ENCODE measurements around the gene LRRC37A.
A peak's percentile ranks its signal among the peaks of the same experiment; 100 is the strongest.
"Not testable (repeated sequence)": the region's sequence is repeated elsewhere in the genome, so short reads cannot be mapped to it uniquely, and the experiment has no call there.

LRRC37A gene

GRCh38 chr17:46349060-46349459 is 54.1 kb downstream of the LRRC37A start:
- not testable (repeated sequence) for H2AFZ ChIP-seq (ENCODE audit: low read length); H3K9me2 ChIP-seq (replicated peaks; ENCODE audit: low read depth, low read length); H3K79me2 ChIP-seq (ENCODE audit: insufficient read depth, low read length); H3K4me3 ChIP-seq (ENCODE audit: low read length, poor library complexity, severe bottlenecking); H3K9ac ChIP-seq (ENCODE audit: low read depth, low read length, poor library complexity, severe bottlenecking); H3K9me3 ChIP-seq (ENCODE audit: insufficient read depth, low read depth, low read length); H3K4me1 ChIP-seq (ENCODE audit: insufficient read depth, low read length, poor library complexity, severe bottlenecking); H3F3A ChIP-seq (ENCODE audit: low read depth); H4K20me1 ChIP-seq (ENCODE audit: insufficient read depth, low read length, poor library complexity, severe bottlenecking); H3K4me2 ChIP-seq (ENCODE audit: low read depth, low read length, poor library complexity, severe bottlenecking); H3K36me3 ChIP-seq (ENCODE audit: insufficient read depth, low read length); H3K27me3 ChIP-seq (ENCODE audit: insufficient read depth, low read length, poor library complexity, severe bottlenecking)

DNA sequence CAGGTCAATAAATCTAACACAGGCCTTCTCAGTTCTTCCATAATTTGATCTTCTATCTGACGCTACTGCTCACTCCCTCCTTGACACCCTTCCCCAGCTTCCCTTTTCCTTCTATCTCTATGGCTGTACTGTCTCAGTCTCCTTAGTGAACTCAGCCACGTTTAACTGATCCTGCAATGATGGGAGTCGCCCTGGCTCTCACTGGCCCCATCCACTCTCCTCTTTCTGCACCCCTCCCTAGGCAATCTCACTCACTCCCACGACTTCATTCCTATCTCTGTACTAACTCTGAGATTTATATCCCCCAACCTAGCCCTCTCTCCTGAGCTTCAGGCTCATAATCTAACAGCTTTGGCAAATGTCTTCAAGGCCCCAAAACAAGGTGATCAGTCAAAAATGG is 58.9 kb downstream of the LRRC37A start:
- not testable (repeated sequence) for H3K9ac ChIP-seq (ENCODE audit: low read depth, low read length, poor library complexity, severe bottlenecking); H3K36me3 ChIP-seq (ENCODE audit: insufficient read depth, low read length); H3K4me2 ChIP-seq (ENCODE audit: low read depth, low read length, poor library complexity, severe bottlenecking); H3K79me2 ChIP-seq (ENCODE audit: insufficient read depth, low read length); H4K20me1 ChIP-seq (ENCODE audit: insufficient read depth, low read length, poor library complexity, severe bottlenecking); H3K4me1 ChIP-seq (ENCODE audit: insufficient read depth, low read length, poor library complexity, severe bottlenecking); H3K27me3 ChIP-seq (ENCODE audit: insufficient read depth, low read length, poor library complexity, severe bottlenecking); H3F3A ChIP-seq (ENCODE audit: low read depth); H2AFZ ChIP-seq (ENCODE audit: low read length); H3K9me3 ChIP-seq (ENCODE audit: insufficient read depth, low read depth, low read length); H3K4me3 ChIP-seq (ENCODE audit: low read length, poor library complexity, severe bottlenecking); H3K9me2 ChIP-seq (replicated peaks; ENCODE audit: low read depth, low read length)

DNA sequence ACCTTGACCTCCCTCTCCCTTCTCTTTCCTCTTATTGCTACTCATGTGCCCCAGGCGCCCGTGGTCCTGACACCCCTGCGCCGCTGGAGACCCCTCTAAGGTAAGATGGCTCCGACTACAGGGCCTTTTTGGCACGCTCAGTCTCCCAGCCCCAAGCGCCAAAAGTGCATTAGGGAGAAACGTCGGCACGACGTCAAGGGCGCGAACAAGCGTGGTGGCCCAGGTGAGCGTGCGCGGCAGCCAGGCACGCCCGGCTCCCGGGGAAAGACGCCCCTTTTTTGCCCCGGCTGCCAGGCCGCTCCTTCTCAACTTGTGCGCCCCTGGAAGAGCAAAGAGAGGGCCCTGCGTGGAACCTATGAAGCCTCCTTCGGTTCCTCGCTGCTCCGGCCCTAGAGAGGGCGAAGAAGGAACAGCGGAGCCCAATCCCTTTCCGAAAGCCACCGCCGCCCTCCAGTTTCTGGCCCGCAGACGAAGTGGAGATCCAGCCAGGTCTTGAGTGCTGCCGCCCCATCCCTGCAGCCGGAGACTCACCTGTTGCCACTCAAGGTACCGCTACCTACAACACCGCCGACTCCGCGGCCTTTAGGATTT is 66.3 kb downstream of the LRRC37A start:
- not testable (repeated sequence) for H2AFZ ChIP-seq (ENCODE audit: low read length); H3K36me3 ChIP-seq (ENCODE audit: insufficient read depth, low read length); H3F3A ChIP-seq (ENCODE audit: low read depth); H3K4me1 ChIP-seq (ENCODE audit: insufficient read depth, low read length, poor library complexity, severe bottlenecking); H3K9me3 ChIP-seq (ENCODE audit: insufficient read depth, low read depth, low read length); H3K79me2 ChIP-seq (ENCODE audit: insufficient read depth, low read length); H3K4me2 ChIP-seq (ENCODE audit: low read depth, low read length, poor library complexity, severe bottlenecking); H3K9me2 ChIP-seq (replicated peaks; ENCODE audit: low read depth, low read length); H3K27me3 ChIP-seq (ENCODE audit: insufficient read depth, low read length, poor library complexity, severe bottlenecking); H4K20me1 ChIP-seq (ENCODE audit: insufficient read depth, low read length, poor library complexity, severe bottlenecking); H3K9ac ChIP-seq (ENCODE audit: low read depth, low read length, poor library complexity, severe bottlenecking)
- H3K4me3 ChIP-seq (ENCODE audit: low read length, poor library complexity, severe bottlenecking): peak overlapping the region; percentile 32

- not testable (repeated sequence) for H3K9me3 ChIP-seq (ENCODE audit: insufficient read depth, low read depth, low read length); H3F3A ChIP-seq (ENCODE audit: low read depth); H3K79me2 ChIP-seq (ENCODE audit: insufficient read depth, low read length); H3K27me3 ChIP-seq (ENCODE audit: insufficient read depth, low read length, poor library complexity, severe bottlenecking); H3K36me3 ChIP-seq (ENCODE audit: insufficient read depth, low read length); H3K4me1 ChIP-seq (ENCODE audit: insufficient read depth, low read length, poor library complexity, severe bottlenecking); H2AFZ ChIP-seq (ENCODE audit: low read length); H3K4me2 ChIP-seq (ENCODE audit: low read depth, low read length, poor library complexity, severe bottlenecking); H4K20me1 ChIP-seq (ENCODE audit: insufficient read depth, low read length, poor library complexity, severe bottlenecking); H3K9me2 ChIP-seq (replicated peaks; ENCODE audit: low read depth, low read length); H3K9ac ChIP-seq (ENCODE audit: low read depth, low read length, poor library complexity, severe bottlenecking)
- H3K4me3 ChIP-seq (ENCODE audit: low read length, poor library complexity, severe bottlenecking): peak within 1 kb of the TSS; percentile 32
Measured at GRCh38 chr17:46361755-46362154, 66.8 kb downstream of the LRRC37A start, which contains the start of gene ARL17B. TSS of gene ARL17B (minus strand) at chr17:46361766. CDS start at chr17:46358397, 3,369 bp downstream.

- H3K27me3 ChIP-seq (ENCODE audit: insufficient read depth, low read length, poor library complexity, severe bottlenecking); H3K9ac ChIP-seq (ENCODE audit: low read depth, low read length, poor library complexity, severe bottlenecking); H2AFZ ChIP-seq (ENCODE audit: low read length); H4K20me1 ChIP-seq (ENCODE audit: insufficient read depth, low read length, poor library complexity, severe bottlenecking); H3K4me1 ChIP-seq (ENCODE audit: insufficient read depth, low read length, poor library complexity, severe bottlenecking); H3F3A ChIP-seq (ENCODE audit: low read depth); H3K9me2 ChIP-seq (replicated peaks; ENCODE audit: low read depth, low read length); H3K36me3 ChIP-seq (ENCODE audit: insufficient read depth, low read length); H3K4me3 ChIP-seq (ENCODE audit: low read length, poor library complexity, severe bottlenecking); H3K9me3 ChIP-seq (ENCODE audit: insufficient read depth, low read depth, low read length); H3K4me2 ChIP-seq (ENCODE audit: low read depth, low read length, poor library complexity, severe bottlenecking); H3K79me2 ChIP-seq (ENCODE audit: insufficient read depth, low read length): not testable (repeated sequence)
Measured at GRCh38 chr17:46367520-46367919, 72.6 kb downstream of the LRRC37A start.

DNA sequence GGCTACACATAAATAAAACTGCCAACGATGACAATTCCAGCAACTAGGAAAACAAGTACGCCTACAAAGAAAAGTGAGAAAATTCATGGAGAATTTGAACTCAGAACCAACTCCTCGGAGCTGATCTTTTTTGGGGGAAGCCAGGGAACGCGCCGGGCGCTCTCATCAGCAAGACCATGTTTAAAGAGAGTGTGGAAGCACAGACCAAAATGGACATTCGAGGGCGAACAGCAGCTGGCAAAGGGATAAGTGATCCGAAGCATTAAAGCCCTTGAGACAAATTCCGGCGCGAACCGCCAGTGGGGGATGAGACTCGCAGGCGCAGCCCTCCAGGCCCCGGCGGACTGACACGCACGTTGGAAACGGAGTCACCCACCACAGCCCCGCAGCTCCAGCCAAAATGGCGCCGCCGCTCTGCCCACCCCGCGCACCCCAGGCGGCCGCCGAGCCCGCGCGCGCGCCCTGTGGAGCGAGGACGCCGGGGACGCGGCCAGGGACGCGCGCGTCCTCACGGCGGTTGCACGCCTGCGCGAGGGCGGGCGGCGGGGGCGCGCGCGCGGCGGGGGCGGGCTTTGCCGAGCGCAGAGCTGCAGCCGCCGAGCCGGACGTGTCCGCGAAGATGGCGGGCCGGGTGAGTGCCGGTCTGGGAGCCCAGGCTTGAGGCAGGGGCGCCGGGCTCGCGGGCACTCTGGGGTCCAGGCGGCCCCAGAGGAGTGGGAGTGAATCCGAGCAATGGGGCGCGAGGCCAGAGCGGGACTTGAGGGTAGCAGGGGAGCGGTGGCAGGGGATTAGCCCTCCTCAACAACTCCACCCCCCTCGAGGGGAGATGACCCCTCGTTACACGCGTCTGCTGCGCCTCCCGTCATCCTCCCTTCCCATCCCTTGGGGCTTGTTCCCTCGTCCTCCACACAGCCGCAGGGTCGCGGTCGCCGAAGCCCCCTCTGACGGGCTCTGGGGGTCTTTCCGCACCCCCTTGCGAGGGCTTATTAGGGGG is 77.6 kb downstream of the LRRC37A start:
- H3K4me2 ChIP-seq (ENCODE audit: low read depth, low read length, poor library complexity, severe bottlenecking); H3K9me3 ChIP-seq (ENCODE audit: insufficient read depth, low read depth, low read length); H3K9ac ChIP-seq (ENCODE audit: low read depth, low read length, poor library complexity, severe bottlenecking); H3K36me3 ChIP-seq (ENCODE audit: insufficient read depth, low read length); H3F3A ChIP-seq (ENCODE audit: low read depth); H2AFZ ChIP-seq (ENCODE audit: low read length); H3K9me2 ChIP-seq (replicated peaks; ENCODE audit: low read depth, low read length); H4K20me1 ChIP-seq (ENCODE audit: insufficient read depth, low read length, poor library complexity, severe bottlenecking); H3K27me3 ChIP-seq (ENCODE audit: insufficient read depth, low read length, poor library complexity, severe bottlenecking); H3K4me3 ChIP-seq (ENCODE audit: low read length, poor library complexity, severe bottlenecking); H3K4me1 ChIP-seq (ENCODE audit: insufficient read depth, low read length, poor library complexity, severe bottlenecking); H3K79me2 ChIP-seq (ENCODE audit: insufficient read depth, low read length): not testable (repeated sequence)

- not testable (repeated sequence) for H3K4me2 ChIP-seq (ENCODE audit: low read depth, low read length, poor library complexity, severe bottlenecking); H3K79me2 ChIP-seq (ENCODE audit: insufficient read depth, low read length); H3K4me1 ChIP-seq (ENCODE audit: insufficient read depth, low read length, poor library complexity, severe bottlenecking)
Measured at GRCh38 chr17:46373418-46373817, 78.5 kb downstream of the LRRC37A start.

More at GRCh38 chr17:46373418-46373817, 78.5 kb downstream of the LRRC37A start:
- not testable (repeated sequence) for H3K4me3 ChIP-seq (ENCODE audit: low read length, poor library complexity, severe bottlenecking); H3K9ac ChIP-seq (ENCODE audit: low read depth, low read length, poor library complexity, severe bottlenecking); H3F3A ChIP-seq (ENCODE audit: low read depth); H2AFZ ChIP-seq (ENCODE audit: low read length); H3K9me2 ChIP-seq (replicated peaks; ENCODE audit: low read depth, low read length); H3K9me3 ChIP-seq (ENCODE audit: insufficient read depth, low read depth, low read length); H3K27me3 ChIP-seq (ENCODE audit: insufficient read depth, low read length, poor library complexity, severe bottlenecking); H3K36me3 ChIP-seq (ENCODE audit: insufficient read depth, low read length); H4K20me1 ChIP-seq (ENCODE audit: insufficient read depth, low read length, poor library complexity, severe bottlenecking)

All from Loucy (cell line).